Effector memory CD8-positive, alpha-beta T cell (primary cell): ENCODE data around the gene RMC1.
A peak's percentile ranks its signal among the peaks of the same experiment; 100 is the strongest.

Experiments
- ATAC-seq: fragments of 150-1000 bp; cut with Tn5 transposase; replicated peaks from 2 replicates; pipeline ENCODE4 v1.10.0; 2021; ENCODE audit warnings: mild to moderate bottlenecking, moderate library complexity
- DNase-seq, 3 experiments: peaks; one replicate each; pipeline ENCODE4 v3.0.0; 2021
- H3K27ac Mint-ChIP-seq, 2 donors: one replicate each; pipeline ENCODE4 v1.8.0; 2022; ENCODE audit warnings: mild to moderate bottlenecking in 2 of 2, mixed read lengths in 2 of 2, moderate library complexity in 2 of 2
- H3K27me3 Mint-ChIP-seq, 2 donors: one replicate each; pipeline ENCODE4 v1.8.0; 2022; ENCODE audit warnings: mixed read lengths in 2 of 2
- H3K36me3 Mint-ChIP-seq: one replicate; pipeline ENCODE4 v1.8.0; 2022; ENCODE audit warnings: mild to moderate bottlenecking, moderate library complexity, mixed read lengths; ENCODE audit not compliant: insufficient read depth
- H3K4me1 Mint-ChIP-seq, 2 donors: one replicate each; pipeline ENCODE4 v1.8.0; 2022; ENCODE audit warnings: low read depth in 2 of 2, mixed read lengths in 2 of 2
- H3K4me3 Mint-ChIP-seq, 2 donors: one replicate each; pipeline ENCODE4 v1.8.0; 2022; ENCODE audit warnings: mild to moderate bottlenecking in 2 of 2, mixed read lengths in 2 of 2, moderate library complexity in 2 of 2
- H3K9me3 Mint-ChIP-seq, 2 donors: one replicate each; pipeline ENCODE4 v1.8.0; 2022; ENCODE audit warnings: mixed read lengths in 2 of 2

The RMC1 gene

GRCh38 chr18:23560186-23560585 lies 56.9 kb downstream of the RMC1 start:
- peaks cover 18 to 22% of the 10 kb centered on the region in 2 donors for H3K4me1 Mint-ChIP-seq
- DNase-seq: no peak
- no peaks in the 10 kb centered on the region for H3K27me3 Mint-ChIP-seq
- peak overlapping the region in 1 of 2 donors; percentile 35 for H3K27ac Mint-ChIP-seq
- ATAC-seq: no peak
- no peaks in the 10 kb centered on the region for H3K9me3 Mint-ChIP-seq
- H3K4me3 Mint-ChIP-seq: no peak overlapping the region
- H3K36me3 Mint-ChIP-seq: peaks cover 83% of the 10 kb centered on the region

- H3K4me1 Mint-ChIP-seq: peaks cover 15 to 20% of the 10 kb centered on the region in 2 donors
- H3K36me3 Mint-ChIP-seq: peaks cover 93% of the 10 kb centered on the region
- H3K9me3 Mint-ChIP-seq: no peaks in the 10 kb centered on the region
- ATAC-seq (peak; percentile 100), DNase-seq (peak; percentile 12 to 22 (median 15))
- H3K27ac Mint-ChIP-seq: peak overlapping the region; percentile 57 to 85
- no peaks in the 10 kb centered on the region for H3K27me3 Mint-ChIP-seq
- H3K4me3 Mint-ChIP-seq: peak overlapping the region; percentile 3 to 46
These were observed 60.2 kb downstream of the RMC1 start for GRCh38 chr18:23563377-23564043.

GRCh38 chr18:23565916-23566547 lies 62.7 kb downstream of the RMC1 start:
- Mint-ChIP-seq H3K36me3 (peaks cover 87% of the 10 kb centered on the region), H3K4me3 (no peak overlapping the region), H3K4me1 (peaks cover 23 to 29% of the 10 kb centered on the region in 2 donors), H3K27ac (peak overlapping the region; percentile 44 to 59), H3K27me3 (no peaks in the 10 kb centered on the region), H3K9me3 (no peaks in the 10 kb centered on the region)
- DNase-seq (no peak), ATAC-seq (no peak)

GRCh38 chr18:23567671-23568070 lies 64.4 kb downstream of the RMC1 start:
- H3K4me1 Mint-ChIP-seq: peaks cover 32 to 40% of the 10 kb centered on the region in 2 donors
- no peak overlapping the region for H3K4me3 Mint-ChIP-seq
- no peak for DNase-seq
- no peaks in the 10 kb centered on the region for H3K9me3 Mint-ChIP-seq
- H3K27me3 Mint-ChIP-seq: no peaks in the 10 kb centered on the region
- H3K27ac Mint-ChIP-seq: peak overlapping the region; percentile 41 to 79
- ATAC-seq: no peak
- peaks cover 79% of the 10 kb centered on the region for H3K36me3 Mint-ChIP-seq

- Mint-ChIP-seq H3K9me3 (no peaks in the 10 kb centered on the region), H3K36me3 (peaks cover 71% of the 10 kb centered on the region), H3K27ac (peak overlapping the region; percentile 79 to 96), H3K4me3 (no peak overlapping the region), H3K4me1 (peaks cover 30 to 38% of the 10 kb centered on the region in 2 donors), H3K27me3 (no peaks in the 10 kb centered on the region)
- DNase-seq (no peak), ATAC-seq (no peak)
These were observed 65.2 kb downstream of the RMC1 start for GRCh38 chr18:23568281-23569138.

- Mint-ChIP-seq H3K36me3 (peaks cover 69% of the 10 kb centered on the region), H3K9me3 (no peaks in the 10 kb centered on the region), H3K4me1 (peaks cover 32 to 43% of the 10 kb centered on the region in 2 donors), H3K27me3 (no peaks in the 10 kb centered on the region), H3K27ac (peak overlapping the region; percentile 96), H3K4me3 (no peak overlapping the region)
- no peak for ATAC-seq
- DNase-seq: no peak
These were observed 66.2 kb downstream of the RMC1 start for GRCh38 chr18:23569299-23570063.

- H3K4me3 Mint-ChIP-seq: peak overlapping the region; percentile 68 to 73
- no peaks in the 10 kb centered on the region for H3K27me3 Mint-ChIP-seq
- H3K4me1 Mint-ChIP-seq: peaks cover 41 to 54% of the 10 kb centered on the region in 2 donors
- H3K9me3 Mint-ChIP-seq: no peaks in the 10 kb centered on the region
- H3K27ac Mint-ChIP-seq: peak overlapping the region; percentile 96
- peak; percentile 39 to 47 (median 47) for DNase-seq
- H3K36me3 Mint-ChIP-seq: peaks cover 64% of the 10 kb centered on the region
- ATAC-seq: peak; percentile 76
These were observed 67.7 kb downstream of the RMC1 start for GRCh38 chr18:23570912-23571504.

GRCh38 chr18:23572012-23572411 lies 68.7 kb downstream of the RMC1 start:
- ATAC-seq (no peak), DNase-seq (no peak)
- Mint-ChIP-seq H3K9me3 (no peaks in the 10 kb centered on the region), H3K27ac (peak overlapping the region; percentile 96), H3K4me3 (peak overlapping the region; percentile 41 to 57), H3K36me3 (peaks cover 61% of the 10 kb centered on the region), H3K4me1 (peaks cover 47 to 57% of the 10 kb centered on the region in 2 donors), H3K27me3 (no peaks in the 10 kb centered on the region)

GRCh38 chr18:23572570-23572969 lies 69.3 kb downstream of the RMC1 start:
- ATAC-seq (no peak), DNase-seq (no peak)
- Mint-ChIP-seq H3K36me3 (peaks cover 55% of the 10 kb centered on the region), H3K9me3 (no peaks in the 10 kb centered on the region), H3K4me3 (peak overlapping the region; percentile 41 to 57), H3K27me3 (no peaks in the 10 kb centered on the region), H3K4me1 (peaks cover 47 to 57% of the 10 kb centered on the region in 2 donors), H3K27ac (peak overlapping the region; percentile 96)

- Mint-ChIP-seq H3K36me3 (peaks cover 51% of the 10 kb centered on the region), H3K27me3 (no peaks in the 10 kb centered on the region), H3K4me3 (peak overlapping the region; percentile 73 to 79), H3K9me3 (no peaks in the 10 kb centered on the region), H3K27ac (peak overlapping the region; percentile 96), H3K4me1 (peaks cover 47 to 56% of the 10 kb centered on the region in 2 donors)
- DNase-seq (no peak), ATAC-seq (no peak)
These were observed 69.7 kb downstream of the RMC1 start for GRCh38 chr18:23573020-23573419.

GRCh38 chr18:23573626-23574431 lies 70.5 kb downstream of the RMC1 start:
- no peaks in the 10 kb centered on the region for H3K9me3 Mint-ChIP-seq
- H3K4me1 Mint-ChIP-seq: peaks cover 50 to 56% of the 10 kb centered on the region in 2 donors
- peak overlapping the region; percentile 73 to 79 for H3K4me3 Mint-ChIP-seq
- H3K27ac Mint-ChIP-seq: peak overlapping the region; percentile 96
- ATAC-seq (peak; percentile 71), DNase-seq (peak; percentile 9 to 21 (median 17))
- peaks cover 43% of the 10 kb centered on the region for H3K36me3 Mint-ChIP-seq
- H3K27me3 Mint-ChIP-seq: no peaks in the 10 kb centered on the region
